Prostate gland (tissue), 2 donors: ENCODE data around the gene FAM151B. TPM values are rescaled to one million over a fixed set of nuclear protein-coding genes. Genes with fewer than 3 reads are reported as not detected.
A peak's percentile ranks its signal among the peaks of the same experiment; 100 is the strongest.

Source experiments
- DNase-seq: peaks from one replicate; pipeline ENCODE4 v3.0.0-alpha.2; 2019; ENCODE audit warnings: low spot score
- H3K27ac ChIP-seq, 2 donors: fragments of 200-600 bp; sonication (generic); 2 replicates each; pipeline ENCODE4 v1.5.1; 2017 to 2019
- H3K27me3 ChIP-seq: fragments of 200-600 bp; sonication (generic); replicated peaks from 2 replicates; pipeline ENCODE4 v1.5.1; 2019; ENCODE audit not compliant: insufficient read depth
- H3K36me3 ChIP-seq, 2 donors: fragments of 200-600 bp; sonication (generic); 1 replicate in 1 of 2; 2 replicates in 1 of 2; pipeline versions ENCODE4 v1.5.1 to v1.8.1; 2017 to 2019
- H3K4me1 ChIP-seq: fragments of 200-600 bp; sonication (generic); replicated peaks from 2 replicates; pipeline ENCODE4 v1.5.1; 2019
- H3K4me3 ChIP-seq, 2 donors: fragments of 200-600 bp; sonication (generic); 2 replicates each; pipeline ENCODE4 v1.5.1; 2017 to 2019
- H3K9me3 ChIP-seq: fragments of 200-600 bp; sonication (generic); 2 replicates; pipeline ENCODE4 v1.5.1; 2017
- POLR2A ChIP-seq: fragments of 450-650 bp; IDR thresholded peaks from one replicate; pipeline ENCODE4 v1.6.1; 2016; ENCODE audit warnings: antibody characterized with exemption, mild to moderate bottlenecking
- POLR2AphosphoS5 ChIP-seq: sonication (generic); formaldehyde crosslinking; IDR thresholded peaks from one replicate; pipeline ENCODE4 v1.6.1; 2017; ENCODE audit warnings: antibody characterized with exemption
- WGBS: methylation state at CpG from one replicate; pipeline ENCODE4 v1.1.5; 2018; 5-methylcytosine and 5-hydroxymethylcytosine counted together
- intact Hi-C: fragments of 100-400 bp; cut with DNase I; formaldehyde crosslinking; loops from one replicate; pipeline ENCODE4 v1.14.2; 2022
- total RNA-seq, 2 donors: library from RNA; depleted of rRNA; stranded (reverse); fragments of >200 nt; gene quantifications; one replicate each; pipeline ENCODE4 v1.1.0, GENCODE V29; 2016
- TF ChIP-seq, protein P1 (sequence below), 4 experiments: fragments of 200-600 bp in 2 of 4; fragments of 450-650 bp in 2 of 4; sonication (generic) in 2 of 4; IDR thresholded peaks; 1 replicate in 3 of 4; 2 replicates in 1 of 4; pipeline ENCODE4 v1.5.1; 2016 to 2019; ENCODE audit warnings: antibody characterized with exemption in 4 of 4, mild to moderate bottlenecking in 2 of 4, moderate library complexity in 2 of 4

FAM151B gene
- total RNA-seq, 2 donors from 2014 or later, result 3.2 to 3.3 TPM

DNA sequence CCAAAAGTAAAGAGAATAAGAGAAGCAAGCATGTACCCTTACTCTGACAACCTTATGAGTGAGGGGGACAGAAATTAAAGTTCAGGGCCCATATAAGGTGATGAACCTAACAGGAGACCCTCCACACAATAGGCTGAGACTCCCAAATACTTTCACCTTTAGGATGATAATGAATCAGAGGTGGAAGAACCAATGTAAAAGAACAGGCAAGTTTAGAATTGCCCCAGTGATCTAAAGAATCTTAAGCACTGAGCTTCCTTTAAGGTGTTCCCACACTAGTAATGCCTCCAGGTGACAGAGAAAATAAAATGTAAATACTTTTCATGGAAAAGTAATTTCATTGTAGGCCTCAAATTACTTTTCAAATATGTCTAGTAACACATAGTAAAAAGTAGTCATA is 8.2 kb upstream of the FAM151B start:
- Histone ChIP-seq H3K9me3 (no peaks in the 10 kb centered on the region), H3K27me3 (no peaks in the 10 kb centered on the region), H3K4me1 (no peaks in the 10 kb centered on the region), H3K27ac (no peak overlapping the region), H3K36me3 (peaks cover 0 to 2% of the 10 kb centered on the region in 2 donors), H3K4me3 (no peak overlapping the region)
- no peak for DNase-seq
- TF ChIP-seq, protein P1, sequence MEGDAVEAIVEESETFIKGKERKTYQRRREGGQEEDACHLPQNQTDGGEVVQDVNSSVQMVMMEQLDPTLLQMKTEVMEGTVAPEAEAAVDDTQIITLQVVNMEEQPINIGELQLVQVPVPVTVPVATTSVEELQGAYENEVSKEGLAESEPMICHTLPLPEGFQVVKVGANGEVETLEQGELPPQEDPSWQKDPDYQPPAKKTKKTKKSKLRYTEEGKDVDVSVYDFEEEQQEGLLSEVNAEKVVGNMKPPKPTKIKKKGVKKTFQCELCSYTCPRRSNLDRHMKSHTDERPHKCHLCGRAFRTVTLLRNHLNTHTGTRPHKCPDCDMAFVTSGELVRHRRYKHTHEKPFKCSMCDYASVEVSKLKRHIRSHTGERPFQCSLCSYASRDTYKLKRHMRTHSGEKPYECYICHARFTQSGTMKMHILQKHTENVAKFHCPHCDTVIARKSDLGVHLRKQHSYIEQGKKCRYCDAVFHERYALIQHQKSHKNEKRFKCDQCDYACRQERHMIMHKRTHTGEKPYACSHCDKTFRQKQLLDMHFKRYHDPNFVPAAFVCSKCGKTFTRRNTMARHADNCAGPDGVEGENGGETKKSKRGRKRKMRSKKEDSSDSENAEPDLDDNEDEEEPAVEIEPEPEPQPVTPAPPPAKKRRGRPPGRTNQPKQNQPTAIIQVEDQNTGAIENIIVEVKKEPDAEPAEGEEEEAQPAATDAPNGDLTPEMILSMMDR (IDR thresholded peaks at IDR 0.05), result no peak
- TF ChIP-seq POLR2AphosphoS5, result no peak
- TF ChIP-seq POLR2A, result no peak
- intact Hi-C loops, result no loop called here

DNA sequence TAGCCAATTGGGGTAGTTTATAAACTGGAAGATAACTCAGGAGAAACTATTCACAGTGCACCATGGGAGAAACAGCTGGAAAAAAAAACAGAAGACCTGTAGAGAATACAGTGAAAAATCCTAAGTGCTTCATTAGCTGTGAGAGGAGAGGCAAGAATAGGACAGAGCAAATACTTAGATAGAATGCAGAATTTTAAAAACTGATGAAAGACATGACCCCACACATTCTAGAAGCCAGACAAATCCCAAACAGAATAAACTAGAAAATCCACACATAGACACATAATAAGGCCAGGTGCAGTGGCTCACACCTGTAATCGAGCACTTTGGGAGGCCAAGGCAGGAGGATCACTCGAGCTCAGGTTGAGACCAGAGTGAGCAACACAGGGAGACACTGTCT is 7.5 kb upstream of the FAM151B start:
- Histone ChIP-seq H3K27ac (no peak overlapping the region), H3K36me3 (peaks cover 0 to 4% of the 10 kb centered on the region in 2 donors), H3K4me1 (no peaks in the 10 kb centered on the region), H3K27me3 (no peaks in the 10 kb centered on the region), H3K4me3 (no peak overlapping the region), H3K9me3 (no peaks in the 10 kb centered on the region)
- WGBS, result 96% methylated on average over 2 of the region's 2 CpGs
- TF ChIP-seq POLR2A, result no peak
- TF ChIP-seq, protein P1 (IDR thresholded peaks at IDR 0.05), result no peak
- no peak for TF ChIP-seq POLR2AphosphoS5
- DNase-seq, result no peak
- intact Hi-C loops, result no loop called here

DNA sequence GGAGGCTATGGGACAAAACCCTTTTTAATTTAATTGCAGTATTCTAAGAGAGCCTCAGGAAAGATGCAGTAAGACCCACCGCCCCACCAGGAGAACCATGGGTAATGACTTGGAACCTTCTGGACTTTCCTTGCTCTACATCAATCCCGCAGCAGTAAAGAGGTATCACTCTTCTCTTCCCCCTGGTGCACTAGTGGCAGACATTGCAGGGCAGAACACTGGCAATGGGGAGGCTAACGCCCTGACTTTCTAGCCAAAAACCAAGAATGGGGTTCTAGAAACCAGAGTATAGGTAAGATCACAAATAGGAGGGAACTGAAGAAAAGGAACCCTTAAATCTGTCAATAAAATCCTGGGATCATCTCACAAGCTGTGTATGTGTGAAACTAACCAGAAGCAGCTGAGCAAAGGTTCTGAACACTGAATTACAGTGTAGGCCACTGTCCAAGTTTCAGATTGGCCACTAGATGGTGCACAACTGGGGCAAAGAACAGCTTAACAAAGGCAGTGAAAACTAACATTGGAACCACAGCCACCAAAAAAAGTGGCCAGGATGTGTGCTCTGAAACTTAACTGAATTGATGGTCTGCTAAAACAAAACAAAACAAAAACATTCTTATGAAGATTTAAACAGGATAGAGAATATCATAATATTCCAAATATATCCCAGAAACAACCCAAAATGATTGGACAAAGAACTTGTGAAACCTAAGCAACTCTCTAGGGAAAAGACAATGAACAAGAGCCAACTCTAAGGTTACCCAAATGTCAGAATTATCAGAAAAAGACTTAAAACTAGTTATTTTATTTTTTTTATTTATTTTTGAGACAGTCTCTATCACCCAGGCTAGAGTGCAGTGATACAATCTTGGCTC is 6.6 kb upstream of the FAM151B start:
- H3K9me3 ChIP-seq, result no peaks in the 10 kb centered on the region
- peak; percentile 12 for DNase-seq
- no peak overlapping the region for H3K4me3 ChIP-seq
- intact Hi-C loops, result no loop called here
- peaks cover 0 to 4% of the 10 kb centered on the region in 2 donors for H3K36me3 ChIP-seq
- H3K27me3 ChIP-seq, result no peaks in the 10 kb centered on the region
- TF ChIP-seq, protein P1 (IDR thresholded peaks at IDR 0.05), result peak in 3 of 4 experiments; percentile 43 to 56 (median 47)
- TF ChIP-seq POLR2A, result no peak
- WGBS, result 94% methylated on average over 3 of the region's 3 CpGs
- no peaks in the 10 kb centered on the region for H3K4me1 ChIP-seq
- no peak overlapping the region for H3K27ac ChIP-seq

DNA sequence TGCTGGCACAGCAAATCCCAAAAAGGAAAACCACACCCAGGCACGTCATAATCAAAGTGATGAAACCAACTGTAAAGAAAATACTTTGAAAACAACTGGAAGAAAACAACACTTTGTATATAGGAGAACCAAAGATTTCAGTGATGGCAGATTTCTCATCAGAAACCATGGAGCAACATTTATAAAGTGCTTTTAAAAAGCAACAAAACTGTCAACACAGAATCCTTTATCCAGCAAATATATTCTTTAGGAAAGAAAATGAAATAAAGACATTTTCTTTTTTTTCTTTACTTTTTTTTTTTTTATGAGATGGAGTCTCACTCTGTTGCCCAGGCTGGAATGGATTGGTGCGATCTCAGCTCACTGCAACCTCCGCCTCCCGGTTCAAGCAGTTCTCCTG is 5.3 kb upstream of the FAM151B start:
- no peaks in the 10 kb centered on the region for H3K27me3 ChIP-seq
- no peaks in the 10 kb centered on the region for H3K4me1 ChIP-seq
- DNase-seq, result no peak
- no peaks in the 10 kb centered on the region for H3K9me3 ChIP-seq
- 80% methylated on average over 4 of the region's 4 CpGs for WGBS
- TF ChIP-seq, protein P1 (IDR thresholded peaks at IDR 0.05), result no peak
- no peak for TF ChIP-seq POLR2AphosphoS5
- no peak for TF ChIP-seq POLR2A
- intact Hi-C loops, result no loop called here
- H3K36me3 ChIP-seq, result peaks cover 0 to 4% of the 10 kb centered on the region in 2 donors
- no peak overlapping the region for H3K27ac ChIP-seq
- no peak overlapping the region for H3K4me3 ChIP-seq
